Fibroblast of mammary gland (primary cell): ENCODE results near the gene ZDHHC15.
"Not testable (repeated sequence)": the region's sequence is repeated elsewhere in the genome, so short reads cannot be mapped to it uniquely, and the experiment has no call there.

Experiments used
- DNase-seq: peaks from one replicate; pipeline ENCODE4 v3.0.0-alpha.2; 2010; ENCODE audit warnings: low read depth
- H3K4me3 ChIP-seq: 2 replicates; pipeline ENCODE4 v1.5.1; 2011; ENCODE audit warnings: low read depth, mild to moderate bottlenecking, low read length, moderate library complexity; ENCODE audit not compliant: control insufficient read depth
- TF ChIP-seq, protein P1 (sequence below): conservative IDR thresholded peaks from 2 replicates; pipeline ENCODE4 v1.5.1; 2011; ENCODE audit warnings: low read depth, low read length, inconsistent platforms; ENCODE audit not compliant: control insufficient read depth, insufficient read depth

The ZDHHC15 gene

DNA sequence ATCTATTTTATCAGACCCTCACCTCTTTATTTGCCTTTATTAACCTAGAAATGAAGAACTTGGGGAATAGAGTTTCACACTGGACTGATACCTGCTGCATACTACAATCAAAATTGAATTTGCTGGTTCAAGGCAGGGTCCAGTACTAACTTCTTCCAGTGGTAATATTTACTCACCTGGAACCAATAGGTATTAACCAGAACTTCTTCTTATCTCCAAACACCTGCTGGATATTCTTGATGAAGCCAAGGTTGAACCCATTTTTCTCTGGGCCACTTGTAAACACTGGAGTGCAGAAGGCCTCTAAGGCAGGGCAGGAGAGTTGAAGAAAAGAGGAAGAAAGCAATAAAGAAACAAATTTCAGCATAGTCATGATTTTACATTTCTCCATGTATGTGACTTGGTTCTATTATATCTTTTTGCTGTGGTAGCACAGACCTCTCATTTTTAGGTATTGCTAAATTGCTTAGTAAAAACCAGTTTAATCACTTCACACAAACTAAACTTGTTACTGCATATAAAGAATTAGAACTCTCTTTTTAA lies 101.1 kb downstream of the ZDHHC15 start:
- DNase-seq, result no peak
- no peak overlapping the region for H3K4me3 ChIP-seq
- TF ChIP-seq, protein P1, sequence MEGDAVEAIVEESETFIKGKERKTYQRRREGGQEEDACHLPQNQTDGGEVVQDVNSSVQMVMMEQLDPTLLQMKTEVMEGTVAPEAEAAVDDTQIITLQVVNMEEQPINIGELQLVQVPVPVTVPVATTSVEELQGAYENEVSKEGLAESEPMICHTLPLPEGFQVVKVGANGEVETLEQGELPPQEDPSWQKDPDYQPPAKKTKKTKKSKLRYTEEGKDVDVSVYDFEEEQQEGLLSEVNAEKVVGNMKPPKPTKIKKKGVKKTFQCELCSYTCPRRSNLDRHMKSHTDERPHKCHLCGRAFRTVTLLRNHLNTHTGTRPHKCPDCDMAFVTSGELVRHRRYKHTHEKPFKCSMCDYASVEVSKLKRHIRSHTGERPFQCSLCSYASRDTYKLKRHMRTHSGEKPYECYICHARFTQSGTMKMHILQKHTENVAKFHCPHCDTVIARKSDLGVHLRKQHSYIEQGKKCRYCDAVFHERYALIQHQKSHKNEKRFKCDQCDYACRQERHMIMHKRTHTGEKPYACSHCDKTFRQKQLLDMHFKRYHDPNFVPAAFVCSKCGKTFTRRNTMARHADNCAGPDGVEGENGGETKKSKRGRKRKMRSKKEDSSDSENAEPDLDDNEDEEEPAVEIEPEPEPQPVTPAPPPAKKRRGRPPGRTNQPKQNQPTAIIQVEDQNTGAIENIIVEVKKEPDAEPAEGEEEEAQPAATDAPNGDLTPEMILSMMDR, result no peak

DNA sequence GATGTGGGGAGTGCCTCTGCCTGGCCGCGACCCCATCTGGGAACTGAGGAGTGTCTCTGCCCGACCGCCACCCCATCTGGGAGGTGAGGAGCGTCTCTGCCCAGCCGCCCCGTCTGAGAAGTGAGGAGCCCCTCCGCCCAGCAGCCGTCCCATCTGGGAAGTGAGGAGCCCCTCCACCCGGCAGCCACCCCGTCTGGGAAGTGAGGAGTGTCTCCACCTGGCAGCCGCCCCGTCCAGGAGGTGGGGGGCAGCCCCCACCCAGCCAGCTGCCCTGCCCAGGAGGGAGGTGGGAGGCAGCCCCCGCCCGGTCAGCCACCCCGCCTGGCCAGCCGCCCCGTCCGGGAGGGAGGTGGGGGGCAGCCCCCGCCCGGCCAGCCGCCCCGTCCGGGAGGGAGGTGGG lies 115.7 kb downstream of the ZDHHC15 start:
- not testable (repeated sequence) for DNase-seq, H3K4me3 ChIP-seq

DNA sequence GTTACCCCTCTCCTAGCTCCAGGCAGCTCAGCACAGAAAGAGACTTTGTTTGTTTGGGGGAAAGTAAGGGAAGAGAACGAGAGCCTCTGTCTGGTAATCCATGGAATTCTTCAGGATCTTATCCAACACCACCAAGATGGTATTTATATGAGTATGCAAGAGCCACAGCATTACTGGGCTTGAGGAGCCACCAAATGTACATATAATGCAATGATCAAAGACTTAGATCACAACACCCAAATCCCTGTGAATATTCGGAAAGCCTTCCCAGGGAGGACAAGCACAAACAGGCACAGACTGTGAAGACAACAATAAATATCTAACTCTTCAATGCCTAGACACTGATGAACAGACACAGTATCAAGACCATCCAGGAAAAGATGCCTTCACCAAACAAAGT lies 132.4 kb downstream of the ZDHHC15 start:
- TF ChIP-seq, protein P1, result no peak
- no peak overlapping the region for H3K4me3 ChIP-seq
- no peak for DNase-seq

DNA sequence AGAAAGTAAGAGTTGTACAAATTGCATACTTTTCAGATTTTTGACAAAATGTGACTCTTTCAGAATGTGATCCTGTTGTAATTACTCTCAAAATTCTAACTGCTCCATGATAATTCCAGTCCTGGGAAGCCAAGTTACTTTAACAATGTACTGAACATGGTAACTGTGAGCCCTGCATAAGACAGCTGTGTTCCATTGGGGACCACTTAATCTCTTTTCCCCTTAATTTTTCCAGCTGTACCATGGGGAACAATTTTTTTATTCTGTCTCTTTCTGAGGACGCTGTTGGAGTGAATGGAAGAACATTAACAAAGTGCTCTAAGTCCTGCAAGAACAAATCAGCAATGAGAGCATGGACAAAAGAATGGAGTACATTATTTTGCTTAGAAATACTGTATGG lies 153.1 kb downstream of the ZDHHC15 start:
- no peak for DNase-seq
- H3K4me3 ChIP-seq, result no peak overlapping the region
- TF ChIP-seq, protein P1, result no peak

DNA sequence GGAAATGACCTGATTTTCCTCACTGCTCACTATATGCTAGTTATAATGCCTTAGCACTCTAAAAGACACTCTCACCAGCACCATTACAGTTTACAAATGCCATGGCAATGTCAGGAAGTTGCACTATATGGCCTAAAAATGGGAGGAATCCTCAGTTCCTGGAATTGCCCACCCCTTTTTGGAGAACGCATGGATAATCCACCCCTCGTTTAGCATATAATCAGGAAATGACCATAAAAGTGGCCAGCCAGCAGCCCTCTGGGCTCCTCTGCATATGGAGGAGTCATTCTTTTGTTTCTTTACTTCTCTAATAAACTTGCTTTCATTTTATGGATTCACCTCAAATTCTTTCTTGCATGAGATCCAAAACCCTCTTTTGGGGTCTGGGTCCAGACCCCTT lies 156.0 kb downstream of the ZDHHC15 start:
- TF ChIP-seq, protein P1, result no peak

GRCh38 chrX:75365243-75365975 lies 157.4 kb downstream of the ZDHHC15 start:
- no peak for DNase-seq
- TF ChIP-seq, protein P1, result no peak
- no peak overlapping the region for H3K4me3 ChIP-seq

More for the DNA sequence above, 156.0 kb downstream of the ZDHHC15 start:
- no peak overlapping the region for H3K4me3 ChIP-seq
- no peak for DNase-seq

GRCh38 chrX:75361788-75362187 lies 161.0 kb downstream of the ZDHHC15 start:
- DNase-seq, result no peak
- TF ChIP-seq, protein P1, result no peak
- H3K4me3 ChIP-seq, result no peak overlapping the region

DNA sequence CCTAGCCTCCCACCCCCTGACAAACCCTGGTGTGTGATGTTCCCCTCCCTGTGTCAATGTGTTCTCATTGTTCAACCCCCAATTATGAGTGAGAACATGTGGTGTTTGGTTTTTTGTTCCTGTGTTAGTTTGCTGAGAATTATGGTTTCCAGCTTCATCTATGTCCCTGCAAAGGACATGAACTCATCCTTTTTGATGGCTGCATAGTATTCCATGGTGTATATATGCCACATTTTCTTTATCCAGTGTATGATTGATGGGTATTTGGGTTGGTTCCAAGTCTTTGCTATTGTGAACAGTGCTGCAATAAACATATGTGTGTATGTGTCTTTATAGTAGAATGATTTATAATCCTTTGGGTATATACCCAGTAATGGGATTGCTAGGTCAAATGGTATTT lies 174.2 kb downstream of the ZDHHC15 start:
- H3K4me3 ChIP-seq, DNase-seq: not testable (repeated sequence)
